Left lung (tissue), 10 donors: Measurements from ENCODE around the gene MOB4. TPM values are rescaled to one million over a fixed set of nuclear protein-coding genes. Genes with fewer than 3 reads are reported as not detected.

ENCODE experiments used
- ATAC-seq: fragments of 200-7000 bp; cut with Tn5 transposase; one replicate; pipeline ENCODE4 v1.9.1; 2020; ENCODE audit warnings: moderate library complexity
- DNase-seq, 4 donors: peaks; one replicate each; pipeline ENCODE4 v3.0.0-alpha.2; 2013 to 2020
- H3K27ac ChIP-seq, 2 donors: fragments of 200-600 bp; sonication (generic) in 1 of 2; one replicate each; pipeline versions ENCODE4 v1.5.0 to v1.8.0; 2020 to 2021
- H3K27me3 ChIP-seq, 2 donors: fragments of 200-600 bp; sonication (generic) in 1 of 2; one replicate each; pipeline versions ENCODE4 v1.5.0 to v1.8.0; 2020 to 2021
- H3K36me3 ChIP-seq, 2 donors: fragments of 200-600 bp; sonication (generic) in 1 of 2; one replicate each; pipeline versions ENCODE4 v1.5.0 to v1.8.0; 2020 to 2021
- H3K4me1 ChIP-seq, 2 donors: fragments of 200-600 bp; one replicate each; pipeline ENCODE4 v1.8.0; 2021
- H3K4me3 ChIP-seq, 2 donors: fragments of 200-600 bp; sonication (generic) in 1 of 2; one replicate each; pipeline versions ENCODE4 v1.5.0 to v1.8.0; 2020 to 2021; ENCODE audit warnings: mild to moderate bottlenecking in 1 of 2
- H3K9me3 ChIP-seq, 2 donors: fragments of 200-600 bp; sonication (generic) in 1 of 2; one replicate each; pipeline versions ENCODE4 v1.5.0 to v1.8.0; 2020 to 2021
- intact Hi-C, 2 donors: fragments of 100-400 bp; cut with DNase I; formaldehyde crosslinking; loops; one replicate each; pipeline versions ENCODE4 v1.11.2 to v1.14.2; 2022
- polyA plus RNA-seq, 6 donors: library from polyadenylated mRNA; unstranded; fragments of 120-200 nt; gene quantifications; one replicate each; pipeline ENCODE4 v1.2.1, GENCODE V29; 2013; ENCODE audit not compliant: insufficient read length in 6 of 6
- total RNA-seq, 2 donors: library from RNA; stranded (reverse); fragmentation: NEBNext Ultra II Directional; extraction: Animal tissue kit (Norgen Biotek cat#: 25700); gene quantifications; one replicate each; pipeline ENCODE4 v1.2.1, GENCODE V29; 2021
- TF ChIP-seq, protein P1 (sequence below), 2 donors: fragments of 200-600 bp; sonication (generic) in 1 of 2; IDR thresholded peaks; one replicate each; pipeline versions ENCODE4 v1.5.0 to v1.8.0; 2021; ENCODE audit warnings: antibody characterized with exemption in 2 of 2
- donor health status: DM: no; HTN: yes; CAD: no.
- donor health status: DM: no; HTN: no; CAD: no.

MOB4 gene
- total and polyA plus RNA-seq, 8 donors = 23.0 to 54.2 (median 45.2) TPM

- no peaks in the 10 kb centered on the region for H3K4me1 ChIP-seq
- TF ChIP-seq, protein P1, sequence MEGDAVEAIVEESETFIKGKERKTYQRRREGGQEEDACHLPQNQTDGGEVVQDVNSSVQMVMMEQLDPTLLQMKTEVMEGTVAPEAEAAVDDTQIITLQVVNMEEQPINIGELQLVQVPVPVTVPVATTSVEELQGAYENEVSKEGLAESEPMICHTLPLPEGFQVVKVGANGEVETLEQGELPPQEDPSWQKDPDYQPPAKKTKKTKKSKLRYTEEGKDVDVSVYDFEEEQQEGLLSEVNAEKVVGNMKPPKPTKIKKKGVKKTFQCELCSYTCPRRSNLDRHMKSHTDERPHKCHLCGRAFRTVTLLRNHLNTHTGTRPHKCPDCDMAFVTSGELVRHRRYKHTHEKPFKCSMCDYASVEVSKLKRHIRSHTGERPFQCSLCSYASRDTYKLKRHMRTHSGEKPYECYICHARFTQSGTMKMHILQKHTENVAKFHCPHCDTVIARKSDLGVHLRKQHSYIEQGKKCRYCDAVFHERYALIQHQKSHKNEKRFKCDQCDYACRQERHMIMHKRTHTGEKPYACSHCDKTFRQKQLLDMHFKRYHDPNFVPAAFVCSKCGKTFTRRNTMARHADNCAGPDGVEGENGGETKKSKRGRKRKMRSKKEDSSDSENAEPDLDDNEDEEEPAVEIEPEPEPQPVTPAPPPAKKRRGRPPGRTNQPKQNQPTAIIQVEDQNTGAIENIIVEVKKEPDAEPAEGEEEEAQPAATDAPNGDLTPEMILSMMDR (IDR thresholded peaks at IDR 0.05) = no peak
- no peaks in the 10 kb centered on the region for H3K36me3 ChIP-seq
- no peak overlapping the region for H3K4me3 ChIP-seq
- intact Hi-C loops = no loop called here
- no peaks in the 10 kb centered on the region for H3K27me3 ChIP-seq
- no peaks in the 10 kb centered on the region for H3K9me3 ChIP-seq
- DNase-seq (no peak), ATAC-seq (no peak)
- no peak overlapping the region for H3K27ac ChIP-seq
Measured at GRCh38 chr2:197596766-197597165, 80.9 kb downstream of the MOB4 start.

DNA sequence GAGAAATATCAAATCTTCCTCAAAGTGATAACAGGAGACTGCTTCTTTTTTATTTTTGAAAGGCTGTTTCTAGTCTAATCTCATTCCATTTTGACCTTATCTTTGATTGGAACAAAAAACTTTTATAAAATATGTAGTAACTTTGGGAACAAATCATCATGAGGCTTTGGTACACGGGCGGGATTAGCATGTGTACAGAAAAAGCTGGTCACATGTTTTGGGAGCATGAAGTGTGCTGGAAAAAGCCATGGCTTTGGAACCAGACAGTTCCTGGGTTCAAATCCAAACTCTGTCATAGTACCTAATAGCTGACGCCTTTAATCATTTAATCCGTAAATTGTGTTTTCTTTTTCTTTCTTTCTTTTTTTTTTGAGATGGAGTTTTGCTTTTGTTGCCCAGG, 81.3 kb downstream of the MOB4 start:
- ATAC-seq (no peak), DNase-seq (no peak)
- no peak overlapping the region for H3K4me3 ChIP-seq
- no peaks in the 10 kb centered on the region for H3K27me3 ChIP-seq
- TF ChIP-seq, protein P1 (IDR thresholded peaks at IDR 0.05) = no peak
- intact Hi-C loops = no loop called here
- no peak overlapping the region for H3K27ac ChIP-seq
- no peaks in the 10 kb centered on the region for H3K36me3 ChIP-seq
- no peaks in the 10 kb centered on the region for H3K9me3 ChIP-seq
- no peaks in the 10 kb centered on the region for H3K4me1 ChIP-seq

DNA sequence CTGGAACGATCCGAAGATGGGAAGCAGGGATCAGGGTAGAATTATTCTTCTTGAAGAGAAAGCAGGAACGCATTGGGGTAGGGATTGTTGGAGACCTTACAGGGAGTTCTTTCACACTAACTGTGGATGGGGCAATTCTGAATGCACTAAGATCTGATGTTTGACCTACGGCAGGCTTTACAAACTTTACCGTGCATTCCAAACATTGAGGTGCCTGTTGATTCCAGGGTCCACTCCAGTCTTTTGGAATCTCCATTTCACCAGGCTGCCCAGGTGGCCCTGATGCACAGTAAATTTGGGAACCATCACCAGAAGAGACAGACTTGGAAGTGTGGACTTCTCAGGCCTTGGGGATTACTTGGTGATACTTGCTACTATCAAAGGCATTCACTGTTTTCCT, 82.6 kb downstream of the MOB4 start:
- DNase-seq (no peak), ATAC-seq (no peak)
- no peaks in the 10 kb centered on the region for H3K4me1 ChIP-seq
- H3K27me3 ChIP-seq = no peaks in the 10 kb centered on the region
- no peaks in the 10 kb centered on the region for H3K36me3 ChIP-seq
- H3K9me3 ChIP-seq = no peaks in the 10 kb centered on the region
- TF ChIP-seq, protein P1 (IDR thresholded peaks at IDR 0.05) = no peak
- H3K27ac ChIP-seq = no peak overlapping the region
- intact Hi-C loops = no loop called here
- no peak overlapping the region for H3K4me3 ChIP-seq

- Histone ChIP-seq H3K36me3 (no peaks in the 10 kb centered on the region), H3K4me1 (no peaks in the 10 kb centered on the region), H3K27ac (no peak overlapping the region), H3K27me3 (no peaks in the 10 kb centered on the region), H3K4me3 (no peak overlapping the region), H3K9me3 (no peaks in the 10 kb centered on the region)
- intact Hi-C loops = no loop called here
- TF ChIP-seq, protein P1 (IDR thresholded peaks at IDR 0.05) = peak; percentile 21 to 34
- DNase-seq = peak in 1 of 4 donors; percentile 38
- peak; percentile 97 for ATAC-seq
Measured at GRCh38 chr2:197599285-197599965, 83.6 kb downstream of the MOB4 start.

DNA sequence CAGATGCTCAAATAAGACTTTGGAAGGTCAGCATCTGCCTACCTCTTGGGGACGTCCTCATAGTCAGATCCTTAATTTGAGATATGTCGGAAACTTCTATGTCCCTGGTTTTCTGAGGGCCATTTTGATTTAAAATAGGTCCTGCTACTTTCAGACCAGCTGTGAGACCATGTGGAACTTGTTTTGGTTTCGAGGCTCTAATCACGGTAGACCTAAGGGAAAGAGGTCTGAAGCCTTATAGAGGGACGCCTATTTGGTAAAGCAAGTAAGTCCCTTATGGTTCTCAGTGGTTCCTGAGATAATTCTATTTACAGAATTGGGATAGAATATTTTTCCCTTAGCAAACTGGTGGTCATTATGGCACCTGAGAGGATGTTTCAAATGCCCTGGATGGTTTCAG, 84.4 kb downstream of the MOB4 start:
- Histone ChIP-seq H3K36me3 (no peaks in the 10 kb centered on the region), H3K4me1 (no peaks in the 10 kb centered on the region), H3K9me3 (no peaks in the 10 kb centered on the region), H3K27me3 (no peaks in the 10 kb centered on the region), H3K4me3 (no peak overlapping the region), H3K27ac (no peak overlapping the region)
- DNase-seq (no peak), ATAC-seq (no peak)
- TF ChIP-seq, protein P1 (IDR thresholded peaks at IDR 0.05) = no peak
- intact Hi-C loops = no loop called here
